HG03439 (cell line): ENCODE data around the gene MISP.

Experiments used
- ATAC-seq: cut with Tn5 transposase; IDR thresholded peaks from one replicate; pipeline ENCODE4 v1.9.1; 2021; ENCODE audit warnings: mild to moderate bottlenecking, moderate library complexity; ENCODE audit not compliant: unreplicated experiment

MISP gene

GRCh38 chr19:772063-772462 lies 21.2 kb downstream of the MISP start:
- no peak for ATAC-seq

GRCh38 chr19:772730-773436 lies 22.0 kb downstream of the MISP start:
- no peak for ATAC-seq

DNA sequence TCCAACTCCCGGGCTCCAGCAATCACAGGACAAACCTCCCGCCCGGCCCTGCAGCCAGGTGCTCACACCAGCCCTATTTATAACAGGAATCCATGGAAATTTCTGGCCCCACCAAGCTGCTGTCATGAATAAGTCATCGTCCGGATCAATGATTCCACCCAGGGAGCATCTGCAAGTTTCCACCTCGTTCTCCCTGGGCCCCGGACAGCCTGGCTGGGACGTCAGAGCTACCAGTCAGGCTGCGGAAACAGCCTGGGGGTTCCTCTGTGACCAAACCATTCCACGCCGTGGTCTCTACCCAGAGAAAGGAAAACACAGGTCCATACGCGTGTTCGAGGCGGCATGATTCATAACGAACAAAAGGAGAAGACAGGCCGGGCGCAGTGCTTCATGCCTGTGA lies 25.6 kb downstream of the MISP start:
- no peak for ATAC-seq

DNA sequence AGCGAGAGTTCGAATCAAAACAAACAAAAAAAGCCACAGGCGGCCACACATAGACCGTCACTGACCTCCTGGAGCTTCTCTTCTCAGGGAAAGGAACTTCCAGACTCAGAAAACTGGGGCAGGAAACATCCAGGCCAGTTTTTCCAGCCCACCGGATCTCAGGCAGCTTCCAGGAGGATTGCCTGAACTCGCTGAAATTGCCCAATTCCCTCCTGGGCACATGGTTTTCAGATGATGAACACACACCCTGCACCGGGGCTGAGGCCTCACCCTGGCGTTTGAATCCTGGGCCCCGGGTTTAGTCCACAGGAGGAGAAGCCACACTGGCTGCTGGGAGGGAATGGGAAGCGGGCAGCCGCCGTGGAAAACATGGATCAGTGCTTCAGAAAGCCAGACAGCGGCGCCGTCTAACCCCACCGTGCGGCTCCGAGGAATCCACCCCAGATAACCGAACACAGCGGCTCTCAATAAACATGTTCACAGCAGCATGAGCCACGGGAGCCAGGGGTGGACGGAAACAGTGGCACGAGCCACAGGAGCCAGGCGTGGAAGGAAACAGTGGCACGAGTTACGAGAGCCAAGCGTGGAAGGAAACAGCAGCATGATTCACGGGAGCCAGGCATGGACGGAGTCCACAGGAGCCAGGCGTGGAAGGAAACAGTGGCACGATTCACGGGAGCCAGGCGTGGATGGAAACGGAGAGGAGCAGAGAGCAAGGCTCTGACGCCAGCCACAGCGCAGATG lies 28.2 kb downstream of the MISP start:
- ATAC-seq, result no peak

- no peak for ATAC-seq
Observed at GRCh38 chr19:780935-781334, 30.0 kb downstream of the MISP start.

DNA sequence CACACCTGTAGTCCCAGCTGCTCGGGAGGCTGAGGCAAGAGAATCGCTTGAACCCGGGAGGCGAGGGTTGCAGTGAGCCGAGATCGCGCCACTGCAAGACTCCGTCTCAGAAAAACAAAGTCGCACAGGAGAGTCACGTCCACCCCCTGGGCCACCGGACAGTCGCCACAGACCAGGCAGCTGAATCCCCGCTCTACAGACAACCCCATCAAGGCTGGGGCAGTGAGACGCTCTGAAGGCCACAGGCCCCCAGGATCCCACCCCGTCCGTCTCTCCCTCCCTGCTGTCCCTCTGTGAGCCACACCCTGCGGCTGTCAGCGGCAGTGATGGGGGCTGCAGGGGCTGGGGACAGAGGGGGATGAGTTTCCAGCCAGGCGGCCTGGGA lies 30.9 kb downstream of the MISP start:
- no peak for ATAC-seq

DNA sequence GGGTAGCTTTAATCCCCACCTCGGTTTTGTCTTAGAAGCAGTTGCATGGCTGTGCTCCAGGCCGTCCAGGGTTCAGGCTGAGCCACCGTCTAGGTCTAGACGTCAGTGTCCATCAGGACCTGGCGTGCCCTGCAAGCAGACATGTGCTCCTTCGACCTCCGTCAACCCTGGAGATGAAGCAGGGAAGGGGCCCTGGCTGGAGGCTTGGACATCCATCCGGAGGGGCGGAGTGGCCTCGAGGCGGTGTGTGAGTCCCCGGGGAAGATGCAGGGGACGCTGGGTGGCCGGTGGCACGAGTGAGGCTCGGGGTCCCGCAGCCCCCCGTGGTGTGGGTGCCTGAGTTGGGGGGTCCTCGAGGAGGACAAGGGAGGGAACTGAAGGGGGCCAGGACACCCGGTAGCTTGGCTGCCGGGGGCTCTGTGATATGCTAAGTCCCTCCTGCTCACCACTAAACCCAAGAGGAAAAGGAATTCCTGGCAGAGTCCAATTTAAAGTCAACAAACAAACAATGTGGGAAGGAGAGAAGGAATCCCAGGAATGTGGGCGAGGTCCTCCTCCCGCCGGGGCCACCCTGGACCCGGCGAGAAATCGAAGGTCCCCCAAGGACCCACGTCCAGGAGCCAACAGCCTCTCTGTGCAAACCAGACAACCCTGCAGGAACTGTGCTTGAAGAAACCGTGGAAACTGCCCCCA lies 31.4 kb downstream of the MISP start:
- ATAC-seq, result no peak

DNA sequence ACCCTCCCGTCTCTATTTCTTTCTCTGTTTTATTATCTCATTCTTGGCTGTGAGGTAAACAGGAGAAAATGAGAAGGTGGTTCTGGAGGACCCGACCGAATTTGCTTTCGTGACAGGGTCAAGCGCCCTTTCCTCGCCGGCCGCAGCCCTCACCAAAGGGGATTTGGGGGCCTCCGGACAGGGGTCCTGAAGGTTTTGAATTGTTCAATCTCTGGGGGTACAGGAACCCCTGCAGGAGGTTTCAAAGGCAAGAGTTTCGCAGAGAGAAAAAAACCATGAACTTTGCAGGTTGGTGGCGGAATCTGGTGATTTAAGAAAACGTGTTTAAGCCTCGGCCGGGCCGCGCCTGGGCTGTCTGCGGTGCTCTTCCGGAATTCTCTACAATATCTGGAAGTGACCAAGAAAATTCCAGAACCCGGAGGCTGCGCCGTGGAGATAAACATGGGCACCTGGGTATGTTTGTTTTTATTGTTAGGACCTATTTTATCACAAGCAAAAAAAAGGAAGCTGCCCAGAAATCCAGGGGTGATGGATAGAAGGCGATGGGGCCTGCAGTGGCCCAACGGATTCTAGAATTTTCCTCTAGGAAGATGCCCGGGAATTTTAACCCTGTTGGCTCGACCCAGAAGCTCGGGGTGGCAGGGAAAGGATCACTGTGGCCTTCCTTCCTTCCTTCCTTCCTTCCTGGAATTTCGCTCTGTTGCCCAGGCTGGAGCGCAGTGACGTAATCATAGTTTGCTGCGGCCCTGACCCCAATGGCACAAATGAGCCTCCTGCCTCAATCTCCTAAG lies 32.2 kb downstream of the MISP start:
- no peak for ATAC-seq

DNA sequence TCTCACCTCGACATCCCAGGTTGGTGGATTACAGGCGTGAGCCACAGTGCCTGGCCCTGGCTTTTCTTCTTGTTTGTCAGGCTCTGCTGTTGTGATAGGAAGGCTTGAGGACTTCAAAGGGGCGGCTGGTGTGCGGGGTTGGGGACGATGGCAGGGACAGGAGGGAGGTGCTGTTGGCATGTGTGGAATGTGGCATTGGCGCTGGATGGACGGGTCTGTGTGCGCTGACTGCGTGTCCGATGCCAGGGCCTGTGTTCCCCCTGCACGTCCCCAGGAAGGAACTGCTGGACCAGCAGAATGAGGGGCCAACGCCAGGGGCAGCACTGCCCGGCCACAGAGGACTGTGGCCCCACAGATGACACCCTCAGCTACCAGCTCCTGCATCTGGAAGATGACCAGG lies 33.6 kb downstream of the MISP start:
- ATAC-seq, result no peak

GRCh38 chr19:787536-787935 lies 36.6 kb downstream of the MISP start:
- ATAC-seq, result no peak

DNA sequence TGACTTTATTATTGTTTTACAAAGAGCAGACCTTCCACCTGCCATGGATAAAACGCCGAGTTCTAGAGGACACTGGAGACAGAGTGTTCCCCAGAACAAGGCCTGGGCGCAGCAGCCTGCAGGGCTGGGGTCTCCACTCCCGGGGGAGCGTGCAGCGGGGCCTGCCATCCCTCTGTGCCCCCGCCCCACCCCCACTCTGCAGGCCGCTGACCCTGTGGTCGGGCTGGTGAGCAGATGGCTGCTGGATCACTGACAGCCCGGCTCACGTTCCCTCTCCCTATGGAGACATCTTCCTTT lies 37.7 kb downstream of the MISP start:
- ATAC-seq, result no peak

- no peak for ATAC-seq
Observed at GRCh38 chr19:788983-789700, 38.2 kb downstream of the MISP start.

GRCh38 chr19:789701-790060 lies 38.8 kb downstream of the MISP start:
- no peak for ATAC-seq

- ATAC-seq, result no peak
Observed at GRCh38 chr19:791007-791566, 40.2 kb downstream of the MISP start.

DNA sequence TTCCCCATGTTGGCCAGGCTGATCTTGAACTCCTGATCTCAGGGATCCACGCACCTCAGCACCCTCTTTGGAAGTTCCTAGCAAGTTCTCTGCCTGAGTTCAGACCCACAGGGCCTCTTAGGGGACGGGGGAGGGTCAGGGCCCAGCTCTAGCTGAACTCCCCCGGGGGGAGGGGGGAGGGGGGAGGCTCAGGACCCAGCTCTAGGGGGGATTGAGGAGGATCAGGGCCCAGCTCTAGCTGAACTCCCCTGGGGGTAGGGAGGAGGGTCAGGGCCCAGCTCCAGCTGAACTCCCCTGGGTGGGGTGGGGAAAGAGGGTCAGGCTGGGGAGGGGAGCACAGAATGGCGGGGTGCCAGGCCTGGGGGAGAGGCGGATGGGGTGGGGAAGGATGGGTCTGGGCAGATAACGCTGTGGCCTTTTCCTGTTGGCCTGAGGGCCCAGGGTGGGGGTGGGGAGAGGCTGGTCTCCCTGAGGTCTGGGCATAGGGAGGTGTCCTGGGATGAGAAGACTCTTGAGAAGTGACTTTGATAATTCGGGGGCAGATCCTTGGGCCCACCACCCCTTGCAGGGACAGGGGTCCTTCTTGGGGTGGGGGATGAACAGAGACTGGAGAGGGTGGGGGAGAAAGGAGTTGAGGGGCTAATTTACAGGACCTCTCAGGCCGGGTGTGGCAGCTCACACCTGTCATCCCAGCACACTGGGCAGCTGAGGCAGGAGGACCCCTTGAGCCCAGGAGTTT lies 40.8 kb downstream of the MISP start:
- no peak for ATAC-seq

DNA sequence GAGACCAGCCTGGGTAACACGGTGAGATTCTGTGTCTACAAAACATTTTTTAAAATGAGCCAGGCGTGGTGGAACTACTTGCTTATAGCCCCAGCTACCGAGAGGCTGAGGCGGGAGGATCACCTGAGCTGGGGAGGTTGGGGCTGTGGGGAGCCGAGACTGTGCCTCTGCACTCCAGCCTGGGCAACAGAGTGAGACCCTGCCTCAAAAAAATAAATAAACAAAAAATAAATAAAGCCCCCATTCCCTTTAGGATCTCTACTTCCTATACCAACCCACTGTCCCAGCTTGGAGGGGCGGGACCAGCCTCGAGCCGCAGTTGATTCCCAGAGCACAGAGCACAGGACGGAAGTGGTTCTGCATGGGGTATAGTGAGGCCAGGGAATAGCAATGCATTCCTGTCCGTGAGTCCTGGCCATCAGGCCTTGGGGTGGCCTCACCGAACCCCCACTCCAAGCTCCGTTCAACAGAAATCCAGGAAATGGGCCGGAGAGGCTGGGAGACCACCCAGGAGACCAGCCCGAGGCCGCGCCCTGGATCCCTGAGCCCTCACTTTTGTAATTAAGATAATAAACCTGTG lies 41.5 kb downstream of the MISP start:
- no peak for ATAC-seq

- no peak for ATAC-seq
Observed at GRCh38 chr19:793806-794205, 42.9 kb downstream of the MISP start.

GRCh38 chr19:795073-795611 lies 44.2 kb downstream of the MISP start:
- no peak for ATAC-seq
